HFFc6 (cell line): ENCODE data around the gene CCDC152. TPM values are rescaled to one million over a fixed set of nuclear protein-coding genes. Genes with fewer than 3 reads are reported as not detected.

Experiments
- DNase-seq: peaks from one replicate; pipeline ENCODE4 v3.0.0-alpha.2; 2018
- H3K27ac Mint-ChIP-seq: 2 replicates; pipeline ENCODE4 v1.8.0; 2020; ENCODE audit warnings: mild to moderate bottlenecking, mixed read lengths
- H3K27me3 Mint-ChIP-seq: 2 replicates; pipeline ENCODE4 v1.8.0; 2021; ENCODE audit warnings: mild to moderate bottlenecking, moderate library complexity, mixed read lengths; ENCODE audit not compliant: insufficient read depth
- H3K36me3 Mint-ChIP-seq: 2 replicates; pipeline ENCODE4 v1.8.0; 2021; ENCODE audit warnings: low read depth, mixed read lengths
- H3K4me1 Mint-ChIP-seq: 2 replicates; pipeline ENCODE4 v1.8.0; 2020; ENCODE audit warnings: low read depth, mixed read lengths
- H3K4me3 Mint-ChIP-seq: 2 replicates; pipeline ENCODE4 v1.8.0; 2020; ENCODE audit warnings: mild to moderate bottlenecking, moderate library complexity, mixed read lengths
- H3K9me3 Mint-ChIP-seq: 2 replicates; pipeline ENCODE4 v1.8.0; 2020; ENCODE audit warnings: mild to moderate bottlenecking, mixed read lengths
- CTCF ChIP-seq: fragments of 200-600 bp; sonication (generic); IDR thresholded peaks from 2 replicates; pipeline ENCODE4 v1.5.0; 2021; ENCODE audit warnings: antibody characterized with exemption, mild to moderate bottlenecking
- long read RNA-seq: library from polyadenylated mRNA; unstranded; transcript quantifications from one replicate; pipeline ENCODE4 v2.0.0, GENCODE V29; 2019
- total RNA-seq, 6 experiments: library from RNA; stranded (reverse); fragmentation: NEBNext Ultra II Directional; extraction: Animal tissue kit (Norgen Biotek cat#: 25700); gene quantifications; 2 replicates in 1 of 6; 3 replicates in 5 of 6; pipeline ENCODE4 v1.2.3, GENCODE V29; 2021

Gene CCDC152
- 1 to 10 TPM in 4 of 6 experiments, under 1 TPM in 2; 0.47 to 7.2 (median 5.6) TPM for total RNA-seq
- long read RNA-seq, partial matches to known transcripts, result 0 of 1 reads
- long read RNA-seq, other reads (novel, unspliced or antisense), result 0 of 1 reads

DNA sequence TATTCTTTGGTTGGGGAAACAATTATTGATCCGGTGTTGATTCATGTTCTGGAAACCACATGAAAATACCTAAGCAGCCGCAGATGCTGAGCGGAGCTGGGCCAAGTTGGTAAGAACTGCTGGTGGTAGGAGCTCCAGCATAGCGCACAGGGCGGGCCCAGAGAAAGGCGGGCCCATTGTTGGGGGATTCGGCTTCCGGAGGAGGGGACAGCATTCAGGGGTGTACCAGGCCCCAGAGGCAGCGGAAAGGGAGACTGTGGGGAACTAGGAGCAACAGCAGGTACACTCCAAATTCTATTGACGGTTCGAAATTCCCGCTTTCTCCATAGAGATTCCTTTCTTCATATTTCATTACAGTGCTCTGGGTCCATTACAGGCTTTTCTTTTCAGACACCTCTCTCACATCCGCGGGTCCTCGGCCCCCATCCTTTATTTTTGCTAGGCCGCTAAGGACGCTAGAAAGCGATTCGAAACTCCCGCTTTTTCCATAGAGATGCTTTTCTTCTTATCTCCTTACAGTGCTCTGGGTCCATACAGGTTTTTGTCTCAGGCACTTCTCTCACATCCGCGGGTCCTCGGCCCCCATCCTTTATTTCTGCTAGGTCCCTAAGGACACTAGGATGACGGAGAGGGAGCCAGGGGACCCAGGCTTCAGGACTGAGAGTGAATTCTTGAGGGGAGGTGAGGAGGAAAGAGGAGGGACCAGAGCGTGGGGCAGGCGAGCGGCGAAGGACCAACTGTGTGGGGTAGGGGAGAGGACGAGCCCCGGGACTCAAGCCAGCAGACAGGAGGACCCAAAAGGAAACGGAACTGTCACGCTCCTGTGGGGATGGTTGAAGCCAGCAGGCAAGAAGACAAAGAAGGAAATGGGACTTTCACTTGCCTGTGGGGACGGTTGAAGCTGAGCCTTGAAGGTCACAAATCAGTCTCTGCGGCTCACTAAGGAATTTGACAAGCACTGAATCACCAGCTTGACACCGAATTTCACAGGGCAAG lies at the start of gene CCDC152:
TSS of gene CCDC152 (plus strand) at position 213 of the 996 bp plus-strand sequence. CDS start 2,304 bp downstream, outside the sequence.
- no peaks in the 10 kb centered on the region for H3K36me3 Mint-ChIP-seq
- H3K4me3 Mint-ChIP-seq, result peak within 1 kb of the TSS; percentile 88
- TF ChIP-seq CTCF, result no peak
- peaks cover 1% of the 10 kb centered on the region for H3K27me3 Mint-ChIP-seq
- H3K4me1 Mint-ChIP-seq, result peaks cover 14% of the 10 kb centered on the region
- no peak for DNase-seq
- H3K27ac Mint-ChIP-seq, result peak within 1 kb of the TSS; percentile 46; the same call in 1 of the 2 replicates
- no peaks in the 10 kb centered on the region for H3K9me3 Mint-ChIP-seq

DNA sequence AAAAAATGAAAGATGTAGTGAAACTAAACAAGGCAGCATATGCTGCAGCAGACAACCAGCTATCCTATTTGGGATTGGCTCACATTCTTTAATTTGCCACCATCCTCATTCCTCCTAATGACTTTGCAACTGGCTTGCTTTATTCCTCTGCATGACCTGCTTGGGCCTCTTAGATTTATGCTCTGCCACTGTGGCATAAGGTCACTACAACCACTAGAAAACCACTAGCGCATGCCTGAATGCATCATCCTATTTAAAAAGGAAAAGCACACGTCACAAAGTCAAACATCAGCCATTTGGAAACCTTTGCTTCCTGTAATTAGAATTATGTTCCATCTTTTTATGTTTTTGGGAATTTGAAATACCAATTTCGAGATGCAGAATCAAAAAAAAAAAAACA lies 40.8 kb upstream of the CCDC152 start:
- no peaks in the 10 kb centered on the region for H3K9me3 Mint-ChIP-seq
- H3K36me3 Mint-ChIP-seq, result no peaks in the 10 kb centered on the region
- peaks cover 14% of the 10 kb centered on the region; the same call in 1 of the 2 replicates for H3K4me1 Mint-ChIP-seq
- no peaks in the 10 kb centered on the region for H3K27me3 Mint-ChIP-seq
- TF ChIP-seq CTCF, result no peak
- no peak for DNase-seq
- H3K27ac Mint-ChIP-seq, result no peak overlapping the region
- H3K4me3 Mint-ChIP-seq, result no peak overlapping the region

DNA sequence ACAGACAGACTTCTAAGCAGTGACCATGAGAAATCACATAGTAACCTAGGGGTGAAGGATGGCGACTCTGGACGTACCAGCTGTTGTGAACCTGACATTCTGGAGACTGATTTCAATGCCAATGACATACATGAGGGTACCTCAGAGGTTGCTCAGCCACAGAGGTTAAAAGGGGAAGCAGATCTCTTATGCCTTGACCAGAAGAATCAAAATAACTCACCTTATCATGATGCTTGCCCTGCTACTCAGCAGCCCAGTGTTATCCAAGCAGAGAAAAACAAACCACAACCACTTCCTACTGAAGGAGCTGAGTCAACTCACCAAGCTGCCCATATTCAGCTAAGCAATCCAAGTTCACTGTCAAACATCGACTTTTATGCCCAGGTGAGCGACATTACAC lies 38.0 kb upstream of the CCDC152 start:
- Mint-ChIP-seq H3K27me3 (no peaks in the 10 kb centered on the region), H3K4me1 (peaks cover 14% of the 10 kb centered on the region; the same call in 1 of the 2 replicates), H3K9me3 (no peaks in the 10 kb centered on the region), H3K27ac (no peak overlapping the region; the same call in 1 of the 2 replicates), H3K36me3 (no peaks in the 10 kb centered on the region), H3K4me3 (peak overlapping the region; percentile 14; the same call in 1 of the 2 replicates)
- TF ChIP-seq CTCF, result no peak
- no peak for DNase-seq

DNA sequence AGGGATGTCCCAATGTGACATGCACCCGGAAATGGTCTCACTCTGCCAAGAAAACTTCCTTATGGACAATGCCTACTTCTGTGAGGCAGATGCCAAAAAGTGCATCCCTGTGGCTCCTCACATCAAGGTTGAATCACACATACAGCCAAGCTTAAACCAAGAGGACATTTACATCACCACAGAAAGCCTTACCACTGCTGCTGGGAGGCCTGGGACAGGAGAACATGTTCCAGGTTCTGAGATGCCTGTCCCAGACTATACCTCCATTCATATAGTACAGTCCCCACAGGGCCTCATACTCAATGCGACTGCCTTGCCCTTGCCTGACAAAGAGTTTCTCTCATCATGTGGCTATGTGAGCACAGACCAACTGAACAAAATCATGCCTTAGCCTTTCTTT lies 37.6 kb upstream of the CCDC152 start:
- DNase-seq, result no peak
- TF ChIP-seq CTCF, result no peak
- Mint-ChIP-seq H3K36me3 (no peaks in the 10 kb centered on the region), H3K4me3 (no peak overlapping the region), H3K4me1 (peaks cover 14% of the 10 kb centered on the region; the same call in 1 of the 2 replicates), H3K27ac (no peak overlapping the region), H3K9me3 (no peaks in the 10 kb centered on the region), H3K27me3 (no peaks in the 10 kb centered on the region)

- H3K4me1 Mint-ChIP-seq, result peaks cover 14% of the 10 kb centered on the region; the same call in 1 of the 2 replicates
- no peaks in the 10 kb centered on the region for H3K9me3 Mint-ChIP-seq
- no peak overlapping the region for H3K27ac Mint-ChIP-seq
Measured at GRCh38 chr5:42720251-42720650, 36.4 kb upstream of the CCDC152 start.

More at GRCh38 chr5:42720251-42720650, 36.4 kb upstream of the CCDC152 start:
- Mint-ChIP-seq H3K27me3 (no peaks in the 10 kb centered on the region), H3K4me3 (no peak overlapping the region), H3K36me3 (no peaks in the 10 kb centered on the region)
- no peak for TF ChIP-seq CTCF
- no peak for DNase-seq
